Endothelial cell (in vitro differentiated cells): ENCODE data around the gene FAS. TPM values are rescaled to one million over a fixed set of nuclear protein-coding genes. Genes with fewer than 3 reads are reported as not detected.

Experiments used
- DNase-seq: peaks from one replicate; pipeline ENCODE4 v3.0.0; 2021; ENCODE audit warnings: low spot score
- H3K27ac Mint-ChIP-seq: one replicate; pipeline ENCODE4 v1.8.0; 2021; ENCODE audit warnings: mixed read lengths, inconsistent platforms; ENCODE audit not compliant: unreplicated experiment
- H3K27me3 Mint-ChIP-seq: one replicate; pipeline ENCODE4 v1.8.0; 2021; ENCODE audit warnings: mild to moderate bottlenecking, moderate library complexity, mixed read lengths, inconsistent platforms; ENCODE audit not compliant: unreplicated experiment
- H3K36me3 Mint-ChIP-seq: one replicate; pipeline ENCODE4 v1.8.0; 2021; ENCODE audit warnings: mild to moderate bottlenecking, low read depth, mixed read lengths, inconsistent platforms; ENCODE audit not compliant: unreplicated experiment
- H3K4me1 Mint-ChIP-seq: one replicate; pipeline ENCODE4 v1.8.0; 2021; ENCODE audit warnings: mild to moderate bottlenecking, mixed read lengths, inconsistent platforms; ENCODE audit not compliant: unreplicated experiment
- H3K4me3 Mint-ChIP-seq: one replicate; pipeline ENCODE4 v1.8.0; 2021; ENCODE audit warnings: mild to moderate bottlenecking, mixed read lengths, inconsistent platforms; ENCODE audit not compliant: unreplicated experiment
- H3K9me3 Mint-ChIP-seq: one replicate; pipeline ENCODE4 v1.8.0; 2021; ENCODE audit warnings: mixed read lengths, inconsistent platforms; ENCODE audit not compliant: unreplicated experiment
- total RNA-seq: library from RNA; stranded (reverse); fragmentation: NEBNext Ultra II Directional; extraction: Animal tissue kit (Norgen Biotek cat#: 25700); gene quantifications from one replicate; pipeline ENCODE4 v1.2.1, GENCODE V29; 2021; ENCODE audit not compliant: unreplicated experiment
- TF ChIP-seq, protein P1 (sequence below): fragments of 200-600 bp; sonication (generic); IDR thresholded peaks from one replicate; pipeline ENCODE4 v1.5.0; 2021; ENCODE audit warnings: antibody characterized with exemption; ENCODE audit not compliant: unreplicated experiment

FAS gene
- total RNA-seq, 1 donor from 2014 or later: 23.0 TPM

DNA sequence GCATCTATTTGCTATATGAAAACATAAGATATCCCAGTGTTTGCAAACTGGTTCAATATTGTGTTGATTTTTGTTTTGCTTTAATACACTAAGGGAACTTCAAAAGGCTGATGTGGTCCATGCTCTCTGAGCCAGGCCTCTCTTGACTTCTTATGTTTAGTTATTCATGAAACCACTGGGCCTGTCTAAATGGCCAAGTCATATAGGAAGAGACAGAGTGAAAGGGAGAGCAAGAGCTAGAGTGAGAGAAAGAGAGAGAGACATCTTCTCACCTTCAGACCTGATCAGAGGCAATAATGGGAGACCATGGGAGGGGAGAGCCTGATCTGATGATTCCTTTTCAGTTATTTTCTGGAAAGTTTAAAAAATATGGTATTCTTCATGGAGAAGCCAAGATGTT, 6.1 kb upstream of the FAS start:
- no peak for DNase-seq
- Mint-ChIP-seq H3K4me3 (peak overlapping the region; percentile 30), H3K36me3 (peaks cover 33% of the 10 kb centered on the region), H3K27ac (no peak overlapping the region), H3K27me3 (peaks cover 3% of the 10 kb centered on the region), H3K4me1 (peaks cover 7% of the 10 kb centered on the region), H3K9me3 (no peaks in the 10 kb centered on the region)
- TF ChIP-seq, protein P1, sequence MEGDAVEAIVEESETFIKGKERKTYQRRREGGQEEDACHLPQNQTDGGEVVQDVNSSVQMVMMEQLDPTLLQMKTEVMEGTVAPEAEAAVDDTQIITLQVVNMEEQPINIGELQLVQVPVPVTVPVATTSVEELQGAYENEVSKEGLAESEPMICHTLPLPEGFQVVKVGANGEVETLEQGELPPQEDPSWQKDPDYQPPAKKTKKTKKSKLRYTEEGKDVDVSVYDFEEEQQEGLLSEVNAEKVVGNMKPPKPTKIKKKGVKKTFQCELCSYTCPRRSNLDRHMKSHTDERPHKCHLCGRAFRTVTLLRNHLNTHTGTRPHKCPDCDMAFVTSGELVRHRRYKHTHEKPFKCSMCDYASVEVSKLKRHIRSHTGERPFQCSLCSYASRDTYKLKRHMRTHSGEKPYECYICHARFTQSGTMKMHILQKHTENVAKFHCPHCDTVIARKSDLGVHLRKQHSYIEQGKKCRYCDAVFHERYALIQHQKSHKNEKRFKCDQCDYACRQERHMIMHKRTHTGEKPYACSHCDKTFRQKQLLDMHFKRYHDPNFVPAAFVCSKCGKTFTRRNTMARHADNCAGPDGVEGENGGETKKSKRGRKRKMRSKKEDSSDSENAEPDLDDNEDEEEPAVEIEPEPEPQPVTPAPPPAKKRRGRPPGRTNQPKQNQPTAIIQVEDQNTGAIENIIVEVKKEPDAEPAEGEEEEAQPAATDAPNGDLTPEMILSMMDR: no peak

- Mint-ChIP-seq H3K36me3 (peaks cover 30% of the 10 kb centered on the region), H3K4me1 (peaks cover 19% of the 10 kb centered on the region), H3K27me3 (peaks cover 3% of the 10 kb centered on the region), H3K9me3 (no peaks in the 10 kb centered on the region), H3K27ac (no peak overlapping the region), H3K4me3 (peak overlapping the region; percentile 66)
- TF ChIP-seq, protein P1: peak; percentile 62
- DNase-seq: no peak
These were observed 3.9 kb upstream of the FAS start for GRCh38 chr10:88986549-88987242.

GRCh38 chr10:88987243-88987725, 3.3 kb upstream of the FAS start:
- no peaks in the 10 kb centered on the region for H3K9me3 Mint-ChIP-seq
- no peak overlapping the region for H3K4me3 Mint-ChIP-seq
- peaks cover 24% of the 10 kb centered on the region for H3K4me1 Mint-ChIP-seq
- TF ChIP-seq, protein P1: no peak
- H3K27me3 Mint-ChIP-seq: peaks cover 3% of the 10 kb centered on the region
- no peak overlapping the region for H3K27ac Mint-ChIP-seq
- DNase-seq: no peak
- peaks cover 30% of the 10 kb centered on the region for H3K36me3 Mint-ChIP-seq

DNA sequence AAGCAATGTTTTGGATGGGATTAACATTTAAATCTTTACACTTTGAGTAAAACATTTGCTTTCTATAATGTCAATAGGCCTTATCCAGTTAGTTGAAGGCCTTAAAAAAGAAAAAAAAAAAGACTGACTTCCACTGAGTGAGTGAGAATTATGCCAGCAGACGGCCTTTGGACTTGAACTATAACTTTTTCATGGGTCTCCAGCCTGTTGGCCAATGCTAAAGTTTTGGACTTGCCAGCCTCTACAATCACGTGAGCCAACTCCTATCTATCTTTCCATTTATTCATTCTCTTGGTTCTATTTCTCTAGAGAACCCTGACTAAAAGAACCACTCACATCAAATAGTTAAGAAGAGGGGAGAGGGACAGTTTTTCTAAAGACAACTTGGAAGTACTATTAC, 2.8 kb upstream of the FAS start:
- Mint-ChIP-seq H3K4me3 (peak overlapping the region; percentile 17), H3K27me3 (peaks cover 3% of the 10 kb centered on the region), H3K27ac (no peak overlapping the region), H3K4me1 (peaks cover 26% of the 10 kb centered on the region), H3K9me3 (no peaks in the 10 kb centered on the region), H3K36me3 (peaks cover 30% of the 10 kb centered on the region)
- TF ChIP-seq, protein P1: no peak
- DNase-seq: no peak

DNA sequence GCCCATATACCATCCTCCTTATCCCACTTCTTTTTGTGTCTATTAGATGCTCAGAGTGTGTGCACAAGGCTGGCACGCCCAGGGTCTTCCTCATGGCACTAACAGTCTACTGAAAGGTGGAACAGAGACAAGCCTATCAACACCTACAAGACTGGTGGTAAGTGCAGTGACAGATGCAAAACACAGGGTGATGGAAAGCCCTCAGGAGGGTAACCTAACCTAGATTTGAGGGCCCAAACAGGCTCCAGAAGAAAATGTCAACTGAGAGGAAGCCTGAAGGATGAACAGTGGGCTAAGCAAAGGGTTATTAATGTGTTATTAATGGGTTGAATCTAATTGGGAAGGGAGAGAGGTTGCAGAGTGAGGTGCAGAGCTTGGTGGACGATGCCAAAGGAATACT, 1.2 kb upstream of the FAS start:
- Mint-ChIP-seq H3K36me3 (peaks cover 24% of the 10 kb centered on the region), H3K27me3 (peaks cover 3% of the 10 kb centered on the region), H3K27ac (no peak overlapping the region), H3K4me3 (peak overlapping the region; percentile 94), H3K9me3 (no peaks in the 10 kb centered on the region), H3K4me1 (peaks cover 29% of the 10 kb centered on the region)
- no peak for DNase-seq
- TF ChIP-seq, protein P1: no peak
